Nephron (organoid): Measurements from ENCODE around the gene SYP.

Experiments
- H3K27ac Mint-ChIP-seq, 3 experiments: 2 replicates each; pipeline ENCODE4 v1.8.0; 2020; ENCODE audit warnings: mixed read lengths in 3 of 3, mild to moderate bottlenecking in 2 of 3, moderate library complexity in 1 of 3
- H3K27me3 Mint-ChIP-seq: 2 replicates; pipeline ENCODE4 v1.8.0; 2021; ENCODE audit warnings: low read depth, mild to moderate bottlenecking, moderate library complexity, mixed read lengths
- H3K36me3 Mint-ChIP-seq: 2 replicates; pipeline ENCODE4 v1.8.0; 2020; ENCODE audit warnings: low read depth, mixed read lengths
- H3K4me1 Mint-ChIP-seq: 2 replicates; pipeline ENCODE4 v1.8.0; 2020; ENCODE audit warnings: mixed read lengths
- H3K4me3 Mint-ChIP-seq, 3 experiments: 2 replicates each; pipeline ENCODE4 v1.8.0; 2020; ENCODE audit warnings: mild to moderate bottlenecking in 3 of 3, mixed read lengths in 3 of 3, moderate library complexity in 2 of 3
- H3K9me3 Mint-ChIP-seq: 2 replicates; pipeline ENCODE4 v1.8.0; 2020; ENCODE audit warnings: mixed read lengths
- TF ChIP-seq, protein P1 (sequence below), 3 experiments: fragments of 200-600 bp; sonication (generic); IDR thresholded peaks; one replicate each; pipeline ENCODE4 v1.5.0; 2021; ENCODE audit warnings: antibody characterized with exemption in 3 of 3; ENCODE audit not compliant: unreplicated experiment in 3 of 3

SYP gene

DNA sequence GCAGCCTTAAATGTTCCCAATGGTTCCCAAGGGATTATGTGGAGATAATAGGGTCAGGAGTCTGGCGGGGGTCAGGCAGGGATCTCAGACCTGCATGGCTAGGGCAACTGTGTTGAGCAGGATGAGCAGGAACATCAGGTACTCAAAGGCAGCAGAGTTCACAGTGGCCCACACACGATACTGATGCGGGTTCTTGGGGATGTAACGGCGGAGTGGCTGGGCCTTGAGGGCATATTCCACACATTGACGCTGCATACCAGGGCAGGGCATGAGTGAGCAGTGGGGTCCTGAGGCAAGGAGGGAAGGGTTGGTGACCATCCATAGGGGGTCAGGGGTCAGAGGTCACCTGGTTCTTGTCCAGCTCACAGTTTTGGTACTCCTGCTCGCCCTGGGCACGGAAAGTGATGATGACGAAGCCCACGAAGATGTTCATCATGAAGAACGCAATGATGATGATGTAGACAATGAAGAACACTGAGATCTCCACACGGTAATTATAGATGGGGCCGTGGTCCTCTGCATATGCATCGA lies 15.1 kb upstream of the SYP start:
- TF ChIP-seq, protein P1, sequence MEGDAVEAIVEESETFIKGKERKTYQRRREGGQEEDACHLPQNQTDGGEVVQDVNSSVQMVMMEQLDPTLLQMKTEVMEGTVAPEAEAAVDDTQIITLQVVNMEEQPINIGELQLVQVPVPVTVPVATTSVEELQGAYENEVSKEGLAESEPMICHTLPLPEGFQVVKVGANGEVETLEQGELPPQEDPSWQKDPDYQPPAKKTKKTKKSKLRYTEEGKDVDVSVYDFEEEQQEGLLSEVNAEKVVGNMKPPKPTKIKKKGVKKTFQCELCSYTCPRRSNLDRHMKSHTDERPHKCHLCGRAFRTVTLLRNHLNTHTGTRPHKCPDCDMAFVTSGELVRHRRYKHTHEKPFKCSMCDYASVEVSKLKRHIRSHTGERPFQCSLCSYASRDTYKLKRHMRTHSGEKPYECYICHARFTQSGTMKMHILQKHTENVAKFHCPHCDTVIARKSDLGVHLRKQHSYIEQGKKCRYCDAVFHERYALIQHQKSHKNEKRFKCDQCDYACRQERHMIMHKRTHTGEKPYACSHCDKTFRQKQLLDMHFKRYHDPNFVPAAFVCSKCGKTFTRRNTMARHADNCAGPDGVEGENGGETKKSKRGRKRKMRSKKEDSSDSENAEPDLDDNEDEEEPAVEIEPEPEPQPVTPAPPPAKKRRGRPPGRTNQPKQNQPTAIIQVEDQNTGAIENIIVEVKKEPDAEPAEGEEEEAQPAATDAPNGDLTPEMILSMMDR (IDR thresholded peaks at IDR 0.05; ENCODE audit: unreplicated experiment in 3 of 3): no peak
- Mint-ChIP-seq H3K9me3 (peaks cover 25% of the 10 kb centered on the region), H3K27ac (no peak overlapping the region), H3K4me1 (no peaks in the 10 kb centered on the region), H3K4me3 (no peak overlapping the region), H3K36me3 (no peaks in the 10 kb centered on the region), H3K27me3 (peaks cover 14% of the 10 kb centered on the region)

- TF ChIP-seq, protein P1 (IDR thresholded peaks at IDR 0.05; ENCODE audit: unreplicated experiment in 3 of 3): no peak
- Mint-ChIP-seq H3K4me3 (no peak overlapping the region), H3K27ac (no peak overlapping the region), H3K27me3 (peaks cover 10% of the 10 kb centered on the region), H3K4me1 (no peaks in the 10 kb centered on the region), H3K36me3 (no peaks in the 10 kb centered on the region), H3K9me3 (peaks cover 25% of the 10 kb centered on the region)
Observed at GRCh38 chrX:49214416-49214815, 14.4 kb upstream of the SYP start.

DNA sequence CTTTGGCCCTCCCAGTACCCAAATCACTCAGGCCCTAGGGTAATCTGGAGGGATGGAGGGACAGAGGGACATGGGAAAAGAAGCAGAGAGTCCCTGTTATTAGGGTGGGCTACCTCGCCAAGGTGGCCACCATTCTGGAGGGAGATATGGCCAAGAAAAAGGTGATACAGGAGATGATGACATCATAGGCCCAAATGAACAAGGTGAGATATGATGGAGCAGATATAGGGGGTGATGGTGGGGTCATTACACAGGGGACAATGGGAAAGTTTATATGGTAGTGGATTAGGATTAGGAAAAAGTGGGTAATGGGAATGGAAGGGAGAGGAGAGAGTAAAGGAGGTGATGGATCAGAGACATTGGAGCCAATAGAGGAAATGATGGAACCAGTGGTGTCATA lies 12.9 kb upstream of the SYP start:
- H3K27me3 Mint-ChIP-seq: peaks cover 6% of the 10 kb centered on the region
- no peaks in the 10 kb centered on the region for H3K36me3 Mint-ChIP-seq
- no peak overlapping the region for H3K4me3 Mint-ChIP-seq
- no peak overlapping the region for H3K27ac Mint-ChIP-seq
- no peaks in the 10 kb centered on the region for H3K4me1 Mint-ChIP-seq
- peaks cover 23% of the 10 kb centered on the region for H3K9me3 Mint-ChIP-seq
- TF ChIP-seq, protein P1 (IDR thresholded peaks at IDR 0.05; ENCODE audit: unreplicated experiment in 3 of 3): no peak

DNA sequence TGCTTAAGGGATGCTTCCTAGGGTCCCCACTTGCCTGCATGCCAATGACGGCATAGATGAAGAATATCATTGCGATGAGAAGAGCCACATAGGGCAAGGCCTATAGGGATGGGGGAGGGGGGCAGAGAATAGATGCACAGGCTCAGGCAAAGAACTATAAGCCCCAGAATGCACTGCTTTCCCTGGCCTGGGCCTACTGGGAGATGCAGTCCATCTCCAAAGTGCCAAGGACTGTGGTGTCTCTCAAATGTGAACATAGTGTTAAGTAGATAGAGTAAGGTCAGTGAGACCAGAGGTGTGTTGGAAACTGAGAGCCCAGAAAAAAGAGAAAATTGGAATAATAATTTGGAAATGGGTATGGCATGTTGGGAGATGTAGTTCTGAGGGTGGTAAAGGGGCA lies 12.2 kb upstream of the SYP start:
- TF ChIP-seq, protein P1 (IDR thresholded peaks at IDR 0.05; ENCODE audit: unreplicated experiment in 3 of 3): no peak
- H3K36me3 Mint-ChIP-seq: no peaks in the 10 kb centered on the region
- H3K4me1 Mint-ChIP-seq: no peaks in the 10 kb centered on the region
- no peak overlapping the region for H3K4me3 Mint-ChIP-seq
- H3K27me3 Mint-ChIP-seq: peaks cover 6% of the 10 kb centered on the region
- no peak overlapping the region for H3K27ac Mint-ChIP-seq
- peaks cover 21% of the 10 kb centered on the region for H3K9me3 Mint-ChIP-seq

- Mint-ChIP-seq H3K4me1 (no peaks in the 10 kb centered on the region), H3K9me3 (peaks cover 17% of the 10 kb centered on the region), H3K36me3 (no peaks in the 10 kb centered on the region), H3K27ac (no peak overlapping the region), H3K27me3 (peaks cover 5% of the 10 kb centered on the region), H3K4me3 (no peak overlapping the region)
- TF ChIP-seq, protein P1 (IDR thresholded peaks at IDR 0.05; ENCODE audit: unreplicated experiment in 3 of 3): no peak
Observed at GRCh38 chrX:49211074-49211473, 11.1 kb upstream of the SYP start.

DNA sequence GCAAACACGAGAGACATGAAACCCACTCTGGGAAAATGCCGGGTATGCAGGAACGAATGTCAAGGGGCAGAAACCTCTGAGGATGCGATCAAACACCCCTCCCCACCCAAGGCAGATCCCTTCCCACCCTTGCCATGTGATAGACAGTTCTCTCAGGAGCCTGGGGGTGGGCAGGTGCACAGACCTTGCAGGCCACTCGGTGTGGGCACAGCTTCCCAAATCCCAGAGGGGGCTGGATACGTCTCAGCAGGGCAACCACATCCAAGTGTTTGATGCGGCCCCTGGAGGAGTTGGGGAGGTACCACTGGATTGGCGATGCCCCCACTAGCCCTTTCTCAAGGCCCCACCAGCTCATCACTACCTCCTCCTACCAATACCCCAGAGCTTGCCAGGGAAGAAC lies 10.4 kb upstream of the SYP start:
- H3K27ac Mint-ChIP-seq: no peak overlapping the region
- peaks cover 17% of the 10 kb centered on the region for H3K9me3 Mint-ChIP-seq
- peaks cover 3% of the 10 kb centered on the region for H3K27me3 Mint-ChIP-seq
- H3K4me1 Mint-ChIP-seq: no peaks in the 10 kb centered on the region
- H3K36me3 Mint-ChIP-seq: no peaks in the 10 kb centered on the region
- TF ChIP-seq, protein P1 (IDR thresholded peaks at IDR 0.05; ENCODE audit: unreplicated experiment in 3 of 3): no peak
- H3K4me3 Mint-ChIP-seq: no peak overlapping the region
